IPS DF 4.7 (cell line): ENCODE measurements around the gene CHRNA4.

ENCODE experiments used
- DNase-seq: peaks from one replicate; pipeline ENCODE4 v3.0.0-alpha.2; 2013; ENCODE audit warnings: low spot score; ENCODE audit errors: extremely low read depth

The CHRNA4 gene

DNA sequence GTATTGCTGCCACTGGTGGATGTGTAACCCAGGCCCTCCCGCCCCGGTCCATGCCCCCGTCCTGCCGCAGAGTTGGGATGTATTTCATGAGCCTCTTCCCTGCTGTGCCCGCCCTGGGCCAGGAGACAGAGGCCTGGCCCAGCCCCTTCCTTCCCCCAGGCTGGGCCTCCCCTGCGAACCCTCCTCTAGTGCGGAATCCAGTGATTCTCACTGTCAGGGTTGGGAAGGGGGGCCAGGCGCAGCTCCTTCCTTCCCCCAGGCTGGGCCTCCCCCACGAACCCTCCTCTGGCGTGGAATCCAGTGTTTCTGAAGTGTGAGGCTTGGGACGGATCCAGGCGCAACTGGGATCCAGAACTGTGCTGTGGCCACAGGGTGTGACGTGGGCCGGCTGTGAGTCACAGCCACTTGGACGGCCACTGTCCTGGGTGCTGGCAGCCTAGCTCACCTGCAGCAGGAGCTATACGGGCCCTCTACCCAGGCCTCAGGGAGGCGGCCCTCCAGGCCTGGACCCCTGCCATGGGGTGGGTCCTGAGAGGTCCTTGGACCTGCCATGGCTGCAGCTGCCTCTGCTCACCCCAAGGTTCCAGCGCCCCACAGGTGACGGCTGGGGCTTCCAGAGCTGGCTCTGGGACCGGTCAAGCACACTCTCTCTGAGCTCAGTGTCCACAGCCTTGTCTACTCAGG lies 39.9 kb downstream of the CHRNA4 start:
- no peak for DNase-seq

DNA sequence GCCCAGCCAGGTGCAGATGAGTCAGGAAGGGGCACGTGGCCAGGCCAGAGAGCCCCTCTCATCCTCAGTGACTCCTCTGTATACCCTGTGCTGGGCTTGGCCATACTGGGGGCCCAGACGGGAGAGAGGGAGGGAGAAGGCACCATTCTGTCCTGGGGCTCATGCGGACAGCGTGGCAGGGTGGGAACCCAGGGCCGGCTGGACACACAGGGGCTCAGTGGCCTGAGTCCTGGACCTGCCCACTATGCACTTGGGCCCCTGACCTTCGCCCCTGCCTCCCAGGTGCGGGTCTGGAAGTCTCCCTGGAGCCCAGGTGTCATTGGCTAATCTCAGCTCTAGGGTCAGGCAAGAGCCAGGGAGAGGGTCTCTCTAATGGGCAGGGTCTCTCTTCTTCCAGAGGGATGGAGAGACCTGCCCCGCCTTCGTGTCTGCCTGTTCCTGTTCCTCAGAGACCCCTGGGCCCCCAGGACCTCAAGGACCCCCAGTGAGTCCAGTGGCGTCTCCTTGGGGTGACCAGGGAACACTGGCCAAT lies 40.5 kb downstream of the CHRNA4 start:
- no peak for DNase-seq

DNA sequence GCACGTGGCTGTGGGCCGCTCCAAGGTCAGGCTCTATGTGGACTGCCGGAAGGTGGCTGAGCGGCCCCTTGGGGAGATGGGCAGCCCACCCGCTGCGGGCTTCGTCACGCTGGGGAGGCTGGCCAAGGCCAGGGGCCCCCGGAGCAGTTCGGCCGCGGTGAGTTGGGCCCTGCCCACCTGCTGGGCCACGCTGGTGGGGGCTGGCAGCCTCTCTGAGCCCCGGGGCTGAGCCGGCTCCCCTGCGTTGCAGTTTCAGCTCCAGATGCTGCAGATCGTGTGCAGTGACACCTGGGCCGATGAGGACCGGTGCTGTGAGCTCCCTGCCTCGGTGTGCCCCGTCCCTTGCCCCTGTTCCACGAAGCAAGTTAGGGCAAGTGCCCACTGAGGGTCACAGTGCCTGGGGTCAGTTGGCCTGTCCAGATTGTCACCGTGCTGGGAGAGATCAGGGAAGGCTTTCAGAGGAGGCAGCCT lies 41.1 kb downstream of the CHRNA4 start:
- no peak for DNase-seq

DNA sequence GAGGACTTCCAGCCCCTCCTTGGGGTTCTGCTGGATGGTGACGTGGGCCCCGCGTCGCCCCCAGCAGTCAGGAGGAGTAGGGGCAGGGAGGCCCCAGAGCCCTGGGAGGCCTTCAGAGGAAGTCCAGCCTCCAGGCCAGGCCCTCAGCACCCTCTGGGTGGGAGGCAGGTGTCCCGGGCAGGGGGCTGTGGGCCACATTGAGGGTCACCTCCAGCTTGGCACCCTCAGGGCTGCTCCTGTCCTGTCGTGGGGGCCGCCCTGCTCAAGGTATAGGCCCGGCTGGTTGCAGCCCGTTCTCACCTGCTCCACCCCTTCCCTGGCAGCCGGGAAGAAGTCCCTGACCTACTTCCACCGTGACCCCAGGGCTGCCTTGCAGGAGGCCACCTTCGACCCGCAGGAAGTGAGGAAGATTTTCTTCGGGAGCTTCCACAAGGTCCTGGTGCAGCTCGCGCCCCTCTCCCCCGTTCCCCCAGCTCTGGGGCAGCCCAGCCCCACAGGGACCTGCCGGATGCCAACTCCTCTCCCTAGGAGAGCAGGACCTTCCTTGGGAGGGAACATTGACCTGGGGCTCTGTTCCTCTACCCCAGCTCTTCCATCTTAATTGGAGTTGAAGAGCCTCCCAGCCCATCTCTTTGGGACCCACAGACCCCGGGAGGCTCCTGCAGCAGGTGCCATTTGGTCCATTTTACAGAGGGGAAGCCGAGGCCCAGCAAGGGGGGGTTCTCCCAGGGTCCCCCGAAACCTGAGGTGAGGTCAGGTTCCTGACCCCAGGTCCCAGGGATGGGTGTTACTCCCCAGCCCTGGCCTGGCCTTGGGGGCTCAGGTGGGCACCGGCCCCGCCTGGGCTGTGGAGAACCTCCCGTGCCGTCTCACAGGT lies 41.7 kb downstream of the CHRNA4 start:
- no peak for DNase-seq

DNA sequence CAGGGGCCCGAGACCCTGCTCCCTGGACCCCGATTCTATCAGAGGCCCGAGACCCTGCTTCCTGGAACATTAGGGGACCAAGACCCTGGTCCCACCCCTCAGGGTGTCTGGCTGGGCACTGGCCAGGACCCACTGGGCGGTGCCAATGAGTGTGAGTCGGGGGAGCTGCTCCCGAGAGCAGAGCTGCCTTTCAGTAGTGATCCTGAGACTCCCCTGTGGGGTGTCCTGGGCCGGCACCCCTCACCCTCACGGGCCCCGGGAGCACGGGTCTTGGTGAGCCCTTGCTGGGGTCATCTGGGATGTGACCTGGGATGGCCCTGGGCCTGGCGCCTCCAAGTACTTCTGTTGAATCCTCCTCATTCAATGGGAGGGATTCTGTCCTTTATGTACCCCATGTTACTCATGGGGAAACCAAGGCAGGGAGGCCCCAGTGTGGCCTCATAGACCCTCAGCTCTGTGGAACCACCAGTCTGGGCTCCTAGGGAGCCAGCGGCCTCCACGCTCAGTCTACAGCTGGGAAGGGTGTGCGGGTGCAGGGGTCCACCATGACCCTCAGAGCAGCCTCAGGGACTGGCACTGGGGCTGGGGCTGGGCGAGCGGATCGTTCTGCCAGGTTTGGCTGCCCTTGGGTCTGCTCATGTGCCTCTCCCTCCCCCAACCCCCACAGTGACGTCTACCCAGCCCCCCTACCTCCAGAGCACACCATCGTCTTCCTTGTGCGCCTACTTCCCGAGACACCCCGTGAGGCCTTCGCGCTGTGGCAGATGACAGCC lies 42.6 kb downstream of the CHRNA4 start:
- DNase-seq, result no peak

DNA sequence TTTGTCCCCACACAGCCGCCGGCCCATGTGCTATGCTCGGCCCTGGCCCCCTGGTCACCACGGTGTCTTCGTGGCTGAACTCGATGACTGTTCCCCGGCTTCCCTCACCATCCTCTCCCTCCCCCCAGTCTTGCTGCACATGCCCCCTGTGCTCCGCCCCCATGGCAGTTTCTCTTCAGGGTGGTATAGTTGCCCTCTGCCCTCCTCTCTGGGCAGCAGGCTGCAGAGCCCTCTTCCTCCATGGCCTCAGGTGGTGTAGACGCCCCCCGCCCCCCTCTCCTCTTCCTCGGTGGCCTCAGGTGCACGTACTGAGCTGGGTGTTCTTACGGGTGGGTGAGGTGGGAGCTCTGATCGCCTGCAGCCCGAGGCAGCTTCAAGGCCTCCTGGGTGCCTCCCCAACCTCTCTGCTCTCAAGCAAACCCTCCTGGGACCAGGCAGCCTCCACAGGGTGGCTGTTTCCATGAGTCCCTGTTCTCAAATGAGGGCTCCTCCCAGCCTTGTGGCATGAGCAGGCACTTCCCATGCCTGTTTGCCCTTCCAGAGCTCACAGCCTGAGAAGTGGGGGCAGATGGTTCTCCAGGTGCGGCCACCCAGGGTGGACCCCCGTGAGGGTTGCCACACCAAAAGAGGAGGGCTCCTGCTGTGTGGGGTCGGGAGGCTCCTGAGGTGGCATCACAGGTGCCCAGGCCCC lies 43.4 kb downstream of the CHRNA4 start:
- no peak for DNase-seq

DNA sequence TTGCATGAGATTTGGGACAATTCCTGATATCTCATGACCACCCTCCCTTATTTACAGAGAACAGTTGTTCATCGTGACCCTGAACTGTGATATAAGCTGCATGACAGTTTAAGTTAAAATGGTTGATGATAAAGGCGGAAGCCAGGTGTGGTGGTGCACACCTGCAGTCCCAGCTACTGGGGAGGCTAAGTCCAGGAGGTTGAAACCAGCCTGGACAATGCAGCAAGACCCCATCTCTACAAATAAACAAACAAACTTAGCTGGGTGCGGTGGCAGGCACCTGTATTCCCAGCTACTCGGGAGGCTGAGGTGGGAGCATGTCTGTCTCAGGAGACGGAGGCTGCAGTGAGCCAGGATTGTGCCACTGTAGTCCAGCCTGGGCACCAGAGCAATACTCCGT lies 44.1 kb downstream of the CHRNA4 start:
- DNase-seq, result no peak

DNA sequence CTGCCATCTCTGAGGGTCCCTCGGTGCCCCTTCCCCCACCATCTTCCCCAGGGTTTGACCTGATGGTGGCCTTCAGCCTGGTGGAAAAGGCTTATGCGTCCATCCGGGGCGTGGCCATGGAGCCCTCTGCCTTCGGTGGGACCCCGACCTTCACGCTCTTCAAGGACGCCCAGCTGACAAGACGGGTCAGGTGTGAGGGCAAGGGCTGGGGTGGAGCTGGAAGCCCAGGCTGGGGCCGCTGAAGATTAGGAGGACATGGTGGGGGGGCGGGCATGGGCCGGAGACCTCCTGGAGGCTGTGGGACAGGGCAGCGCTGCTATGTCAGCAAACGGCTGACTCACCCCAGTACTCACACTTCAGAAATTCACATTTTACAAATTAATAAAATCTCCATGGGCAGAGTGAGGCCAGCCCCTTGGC lies 44.6 kb downstream of the CHRNA4 start:
- no peak for DNase-seq

DNA sequence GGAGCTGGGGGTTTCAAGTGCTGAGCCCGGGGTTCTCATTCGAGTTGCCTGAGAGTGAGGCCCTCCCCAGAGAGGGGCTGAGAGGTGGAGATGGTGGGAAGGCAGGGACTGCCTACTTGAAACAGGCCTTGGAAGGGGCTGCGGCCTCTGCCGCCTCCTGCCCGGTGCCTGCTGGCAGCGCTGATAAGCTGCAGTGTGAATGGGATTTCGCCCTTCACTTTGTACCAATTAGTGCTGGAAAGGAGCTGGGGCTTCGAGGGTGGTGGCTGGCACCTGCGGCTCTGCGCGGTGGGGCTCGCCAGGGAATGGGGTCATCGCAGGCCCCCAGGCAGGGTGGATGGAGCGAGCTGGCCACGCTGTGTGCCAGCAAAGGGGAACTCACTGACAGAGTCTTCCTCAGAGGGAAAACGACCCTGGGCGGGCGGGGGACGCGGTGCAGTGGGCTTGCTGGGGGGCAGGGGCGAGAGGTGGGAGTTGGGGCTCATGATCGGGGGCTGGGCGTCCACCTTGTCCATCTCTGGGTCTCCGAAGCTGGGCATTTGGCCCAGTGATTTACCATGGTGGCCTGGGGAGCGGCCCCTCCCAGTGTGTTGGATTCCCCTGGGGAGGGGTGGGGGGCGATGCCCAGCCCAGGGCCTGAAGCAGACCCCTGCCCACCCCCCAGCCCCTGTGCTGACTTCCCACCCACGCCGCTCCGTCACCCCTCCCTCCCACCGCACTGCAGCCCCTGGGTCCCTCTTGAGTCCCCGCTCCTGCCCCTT lies 45.2 kb downstream of the CHRNA4 start:
- no peak for DNase-seq

DNA sequence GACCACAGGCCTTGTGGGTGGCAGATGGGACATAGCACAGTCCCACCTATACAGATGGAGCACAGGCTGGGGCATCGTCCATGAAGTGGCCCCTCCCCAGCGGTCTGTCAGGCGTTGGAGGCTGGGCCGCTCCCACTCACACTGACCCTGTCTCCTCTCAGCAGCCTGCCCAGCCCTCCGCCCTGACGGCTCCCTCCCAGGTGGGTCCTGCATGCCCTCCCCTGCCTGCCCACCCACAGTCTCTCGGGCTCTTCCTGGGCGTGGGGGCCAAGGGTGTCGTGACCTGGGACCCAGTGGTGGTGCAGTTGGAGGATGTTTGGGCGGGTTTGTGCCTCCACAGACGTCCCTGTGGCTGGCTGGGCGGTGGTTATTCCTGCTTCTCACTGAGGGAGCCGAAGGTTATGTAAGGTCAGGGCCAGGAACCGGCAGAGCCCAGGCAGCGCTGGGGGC lies 45.9 kb downstream of the CHRNA4 start:
- no peak for DNase-seq

DNA sequence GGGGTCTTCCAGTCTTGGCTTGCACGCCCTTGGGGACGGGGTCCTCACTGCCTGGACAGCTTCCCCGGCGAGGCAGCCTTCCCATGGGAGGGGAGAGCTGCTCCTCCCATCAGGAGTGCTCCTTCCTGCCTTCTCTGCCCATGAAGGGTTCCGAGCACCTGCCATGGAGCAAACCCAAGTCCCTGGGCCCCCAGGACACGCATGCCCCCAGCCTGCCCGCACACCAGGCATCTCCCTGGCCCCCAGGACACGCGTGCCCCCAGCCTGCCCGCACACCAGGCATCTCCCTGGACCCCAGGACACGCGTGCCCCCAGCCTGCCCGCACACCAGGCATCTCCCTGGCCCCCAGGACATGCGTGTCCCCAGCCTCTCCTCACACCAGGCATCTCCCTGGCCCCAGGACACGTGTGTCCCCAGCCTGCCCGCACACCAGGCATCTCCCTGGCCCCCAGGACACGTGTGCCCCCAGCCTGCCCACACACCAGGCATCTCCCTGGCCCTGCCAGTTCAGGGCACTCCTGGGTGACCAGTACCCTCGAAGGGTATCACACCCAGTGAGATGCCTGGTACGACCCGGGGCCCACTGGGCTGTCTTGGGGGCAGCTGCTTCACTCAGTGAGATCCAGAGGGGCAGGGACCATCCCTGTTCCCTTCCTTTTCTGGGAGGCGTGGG lies 46.4 kb downstream of the CHRNA4 start:
- DNase-seq, result no peak

DNA sequence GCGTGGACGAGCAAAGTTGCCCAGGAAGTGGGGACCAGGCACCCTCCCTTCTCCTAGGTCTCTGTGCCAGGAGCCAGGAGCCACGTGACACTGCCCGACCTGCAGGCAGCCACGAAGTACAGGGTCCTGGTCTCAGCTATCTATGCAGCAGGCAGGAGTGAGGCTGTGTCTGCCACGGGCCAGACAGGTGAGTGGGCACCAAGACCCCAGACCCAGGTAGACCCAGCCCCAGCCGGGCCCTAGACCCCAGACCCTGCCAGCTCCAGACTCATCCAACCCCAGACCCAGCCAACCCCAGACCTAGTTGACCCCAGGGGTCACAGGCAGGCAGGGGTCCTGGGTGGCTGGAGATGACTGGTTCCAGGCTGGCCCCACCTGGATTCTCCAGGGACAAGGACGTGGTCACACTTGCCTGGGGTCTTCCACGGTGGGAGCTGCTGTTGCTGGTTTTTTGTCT lies 47.1 kb downstream of the CHRNA4 start:
- no peak for DNase-seq

DNA sequence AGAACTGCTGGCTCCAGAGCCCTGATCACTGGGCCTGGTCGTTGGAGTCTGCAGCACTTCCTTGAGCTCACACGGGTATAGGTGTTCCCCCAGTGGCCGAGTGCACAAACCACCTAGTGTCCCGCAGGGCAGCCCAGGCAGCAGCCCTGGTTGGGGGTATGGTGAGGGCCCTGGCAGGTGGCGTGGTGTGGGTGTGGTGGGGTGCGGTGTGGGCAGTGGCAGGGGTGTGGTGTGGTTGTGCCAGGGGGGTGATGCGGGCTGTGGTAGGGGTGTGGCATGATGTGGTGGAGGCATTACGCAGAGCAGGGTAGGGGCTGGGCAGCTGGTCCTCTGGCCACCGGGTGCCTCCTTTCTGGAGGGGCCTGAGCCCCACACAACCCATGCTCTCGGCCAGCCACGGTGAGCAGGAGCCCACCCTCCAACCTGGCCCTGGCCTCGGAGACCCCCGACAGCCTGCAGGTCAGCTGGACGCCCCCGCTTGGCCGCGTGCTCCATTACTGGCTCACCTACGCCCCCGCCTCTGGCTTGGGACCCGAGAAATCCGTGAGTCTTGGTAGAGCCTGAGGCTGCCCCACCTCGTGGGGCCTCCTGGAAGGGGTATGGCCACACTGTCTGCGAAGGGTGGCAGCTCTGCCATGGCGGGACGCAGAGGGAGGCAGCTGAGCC lies 47.7 kb downstream of the CHRNA4 start:
- DNase-seq, result no peak

DNA sequence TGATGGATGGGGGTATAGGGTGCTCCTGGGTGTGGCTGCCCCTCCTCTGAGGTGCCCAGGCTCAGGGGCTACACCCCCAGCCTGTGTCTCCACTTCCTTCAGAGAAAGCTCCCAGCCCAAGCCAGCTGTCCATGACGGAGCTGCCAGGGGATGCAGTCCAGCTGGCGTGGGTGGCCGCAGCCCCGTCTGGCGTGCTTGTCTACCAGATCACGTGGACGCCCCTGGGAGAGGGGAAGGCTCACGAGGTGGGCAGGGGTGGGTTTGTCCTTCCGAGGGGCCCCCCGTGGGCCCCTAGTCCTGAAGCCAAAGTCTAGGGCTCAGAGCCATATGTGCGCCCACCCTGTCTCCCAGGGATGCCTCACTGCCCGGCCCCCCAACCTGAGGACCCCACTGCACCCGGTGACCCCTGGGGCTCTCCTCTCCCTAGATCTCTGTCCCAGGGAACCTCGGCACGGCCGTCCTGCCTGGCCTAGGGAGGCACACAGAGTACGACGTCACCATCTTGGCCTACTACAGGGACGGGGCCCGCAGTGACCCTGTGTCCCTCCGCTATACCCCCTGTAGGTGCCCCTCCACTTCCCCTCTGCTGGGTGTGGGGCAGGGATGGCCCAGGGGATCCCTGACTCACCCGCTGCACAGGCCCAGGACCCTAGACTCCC lies 48.3 kb downstream of the CHRNA4 start:
- DNase-seq, result no peak

DNA sequence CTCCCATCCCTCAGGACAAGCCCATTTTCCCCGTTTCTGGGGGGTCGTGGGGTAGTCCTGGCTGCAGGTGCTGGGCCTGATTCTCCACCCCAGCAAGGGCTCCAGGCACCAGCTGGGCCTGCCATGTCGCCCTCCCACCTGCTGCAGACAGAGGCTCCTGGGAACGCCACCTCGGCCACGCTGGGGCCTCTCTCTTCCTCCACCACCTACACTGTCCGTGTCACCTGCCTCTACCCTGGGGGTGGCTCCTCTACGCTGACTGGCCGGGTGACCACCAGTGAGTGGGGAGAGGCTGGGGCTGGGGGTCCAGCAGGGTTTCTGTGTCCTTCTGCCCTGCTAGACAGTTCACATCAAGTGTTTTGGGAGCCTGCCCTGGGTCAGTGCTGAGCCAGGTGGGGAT lies 48.9 kb downstream of the CHRNA4 start:
- DNase-seq, result no peak

DNA sequence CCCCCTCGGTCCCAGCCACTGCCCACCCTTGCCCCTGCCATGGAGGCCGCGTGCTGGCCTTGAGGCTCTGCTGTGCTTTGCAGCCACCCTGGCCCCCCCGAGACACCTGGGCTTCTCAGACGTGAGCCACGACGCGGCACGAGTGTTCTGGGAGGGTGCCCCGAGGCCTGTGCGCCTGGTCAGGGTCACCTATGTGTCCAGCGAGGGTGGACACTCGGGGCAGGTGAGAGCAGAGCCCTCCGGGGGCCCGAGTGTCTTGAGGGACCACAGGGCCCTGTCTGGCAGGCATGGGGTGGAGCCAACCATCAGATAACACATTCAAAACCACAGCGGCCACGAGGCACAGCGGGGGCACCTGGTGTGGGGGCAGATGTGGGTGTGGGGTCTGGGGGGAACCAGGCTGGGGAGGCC lies 49.3 kb downstream of the CHRNA4 start:
- DNase-seq, result no peak

DNA sequence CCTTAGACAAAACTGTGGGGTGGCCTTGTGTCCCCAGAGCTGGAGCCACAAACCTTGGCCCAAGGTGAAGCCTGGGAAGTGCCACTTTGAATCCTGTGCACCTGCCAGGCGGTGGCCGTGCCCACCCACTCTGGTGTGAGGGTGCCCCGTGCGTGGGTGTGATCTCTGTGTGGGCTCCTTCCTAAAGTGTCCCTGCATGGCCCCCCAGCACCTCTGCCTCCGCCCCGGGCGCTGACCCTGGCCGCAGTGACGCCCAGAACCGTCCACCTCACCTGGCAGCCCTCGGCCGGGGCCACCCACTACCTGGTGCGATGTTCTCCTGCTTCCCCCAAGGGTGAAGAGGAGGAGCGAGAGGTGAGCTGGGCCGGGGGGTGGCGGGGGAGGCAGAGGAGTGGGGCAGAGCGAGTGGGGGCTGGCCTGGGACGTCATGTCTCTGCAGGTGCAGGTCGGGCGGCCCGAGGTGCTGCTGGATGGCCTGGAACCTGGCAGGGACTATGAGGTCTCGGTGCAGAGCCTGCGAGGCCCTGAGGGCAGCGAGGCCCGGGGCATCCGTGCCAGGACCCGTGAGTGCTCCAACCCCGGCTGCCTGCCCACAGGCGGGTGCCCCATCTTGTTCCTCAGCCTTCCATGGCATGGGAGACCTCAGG lies 49.8 kb downstream of the CHRNA4 start:
- no peak for DNase-seq
